MG63 (cell line): Measurements from ENCODE around the gene TRAF1. TPM values are rescaled to one million over a fixed set of nuclear protein-coding genes. Genes with fewer than 3 reads are reported as not detected.

Experiments
- DNase-seq: peaks from one replicate; pipeline ENCODE4 v3.0.0-alpha.2; 2020
- H3K27me3 ChIP-seq: fragments of 250-450 bp; sonication (Bioruptor Pico); 2 replicates; pipeline ENCODE4 v1.5.1; 2020; ENCODE audit warnings: mild to moderate bottlenecking, moderate library complexity
- H3K36me3 ChIP-seq: fragments of 250-450 bp; sonication (Bioruptor Pico); 2 replicates; pipeline ENCODE4 v1.5.1; 2020; ENCODE audit warnings: mild to moderate bottlenecking, moderate library complexity
- H3K4me3 ChIP-seq: fragments of 250-450 bp; sonication (Bioruptor Pico); 2 replicates; pipeline ENCODE4 v1.5.1; 2020; ENCODE audit warnings: mild to moderate bottlenecking, moderate library complexity
- H3K9me3 ChIP-seq: fragments of 250-450 bp; sonication (Bioruptor Pico); 2 replicates; pipeline ENCODE4 v1.5.1; 2020; ENCODE audit warnings: mild to moderate bottlenecking, moderate library complexity
- total RNA-seq: library from RNA; depleted of rRNA; stranded (reverse); fragments of >200 nt; shearing (Covaris generic); gene quantifications from 2 replicates; pipeline ENCODE4 v1.2.3, GENCODE V29; 2014; ENCODE audit warnings: low replicate concordance

The TRAF1 gene
- total RNA-seq, 1 experiment from 2014 or later = 0.79 TPM

- no peaks in the 10 kb centered on the region for H3K9me3 ChIP-seq
- no peaks in the 10 kb centered on the region for H3K36me3 ChIP-seq
- no peaks in the 10 kb centered on the region for H3K27me3 ChIP-seq
- no peak for DNase-seq
- peak overlapping the region; percentile 36 for H3K4me3 ChIP-seq
These were observed 2.7 kb upstream of the TRAF1 start for GRCh38 chr9:120929229-120929791.

DNA sequence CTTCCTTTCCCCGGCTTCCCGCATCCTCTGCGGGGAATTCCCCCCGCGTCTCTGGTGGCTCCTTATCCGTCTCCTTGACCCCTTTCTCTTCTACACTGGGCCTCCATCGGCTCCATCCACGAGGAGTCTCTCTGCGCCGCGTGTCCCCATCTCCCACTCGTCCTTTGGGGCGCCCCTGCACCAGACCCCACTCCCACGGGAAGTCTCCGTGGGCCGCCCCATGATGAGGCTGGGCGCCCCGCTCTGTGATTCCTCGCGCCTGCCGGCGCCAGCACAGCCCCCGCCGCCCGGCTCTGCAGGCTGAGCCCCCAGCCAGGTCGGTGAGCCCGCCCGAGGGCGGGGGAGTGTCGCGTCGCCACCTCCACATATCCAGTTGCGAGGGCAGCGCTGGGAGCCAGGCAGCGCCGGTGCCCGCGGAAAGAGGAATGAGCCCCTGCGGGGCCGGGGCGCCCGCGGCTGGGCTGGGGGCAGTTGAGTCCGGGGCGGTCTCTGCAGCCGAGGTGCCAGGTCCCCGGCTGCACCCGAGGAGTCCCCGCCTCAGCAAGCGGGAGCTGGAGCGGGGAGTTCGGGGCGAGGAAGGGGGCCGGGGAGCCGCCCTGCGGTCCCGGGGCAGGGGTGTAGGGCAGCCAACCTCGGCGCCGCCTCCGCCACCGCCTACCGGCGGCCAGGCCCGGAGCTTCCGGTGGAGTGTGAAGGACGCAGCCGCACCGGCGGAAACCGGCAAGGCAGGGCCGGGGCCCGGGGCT lies 2.1 kb upstream of the TRAF1 start:
- Histone ChIP-seq H3K27me3 (no peaks in the 10 kb centered on the region), H3K9me3 (no peaks in the 10 kb centered on the region), H3K4me3 (peak overlapping the region; percentile 36), H3K36me3 (no peaks in the 10 kb centered on the region)
- peak; percentile 63 for DNase-seq

- no peaks in the 10 kb centered on the region for H3K36me3 ChIP-seq
- H3K27me3 ChIP-seq = no peaks in the 10 kb centered on the region
- no peaks in the 10 kb centered on the region for H3K9me3 ChIP-seq
- no peak overlapping the region for H3K4me3 ChIP-seq
- DNase-seq = no peak
These were observed 1.5 kb upstream of the TRAF1 start for GRCh38 chr9:120928015-120928482.

- DNase-seq = no peak
These were observed 846 bp upstream of the TRAF1 start for GRCh38 chr9:120927269-120928014.

GRCh38 chr9:120925535-120926396 lies 830 bp downstream of the TRAF1 start:
- no peaks in the 10 kb centered on the region for H3K36me3 ChIP-seq
- H3K9me3 ChIP-seq = no peaks in the 10 kb centered on the region
- H3K27me3 ChIP-seq = no peaks in the 10 kb centered on the region
- DNase-seq = peak; percentile 65
- H3K4me3 ChIP-seq = no peak overlapping the region

More at GRCh38 chr9:120927269-120928014, 846 bp upstream of the TRAF1 start:
- no peaks in the 10 kb centered on the region for H3K27me3 ChIP-seq
- H3K36me3 ChIP-seq = no peaks in the 10 kb centered on the region
- H3K9me3 ChIP-seq = no peaks in the 10 kb centered on the region
- no peak overlapping the region for H3K4me3 ChIP-seq

- no peak for DNase-seq
These were observed 1.7 kb downstream of the TRAF1 start for GRCh38 chr9:120924698-120925534.

DNA sequence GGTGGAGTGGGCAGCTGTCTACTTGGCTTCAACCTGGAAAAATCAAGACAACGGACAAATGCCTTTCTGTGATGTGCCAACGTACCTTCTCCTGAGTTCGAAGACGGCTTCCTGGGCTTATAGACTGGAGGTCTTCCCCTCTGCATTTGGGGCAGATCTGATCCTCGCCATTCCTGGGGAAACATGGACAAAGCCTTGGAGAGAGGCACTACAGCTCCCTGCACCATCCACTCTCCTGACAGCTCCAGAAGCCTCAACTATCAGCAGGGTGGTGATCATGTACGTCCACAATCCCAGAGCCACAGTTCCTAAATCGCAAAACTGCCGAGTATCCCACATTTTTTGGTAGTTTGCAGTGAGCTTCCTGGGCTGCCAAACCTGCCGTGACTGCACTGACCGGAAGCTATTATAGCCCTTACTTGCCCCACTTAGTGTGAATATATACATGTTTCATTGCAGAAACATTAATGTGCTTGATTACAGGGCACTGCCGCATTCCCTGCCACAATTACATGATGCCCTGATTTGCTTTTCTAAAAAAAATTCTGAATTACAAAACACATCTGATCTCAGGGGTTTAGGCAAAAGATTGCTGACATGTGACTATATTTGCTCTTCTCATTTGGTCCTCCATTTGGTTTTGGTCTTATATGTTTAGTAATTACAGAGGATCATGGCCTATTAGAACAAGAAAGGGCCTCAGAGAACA lies 2.8 kb downstream of the TRAF1 start:
- H3K36me3 ChIP-seq = no peaks in the 10 kb centered on the region
- no peaks in the 10 kb centered on the region for H3K9me3 ChIP-seq
- DNase-seq = no peak
- no peaks in the 10 kb centered on the region for H3K27me3 ChIP-seq
- H3K4me3 ChIP-seq = no peak overlapping the region

More at GRCh38 chr9:120924698-120925534, 1.7 kb downstream of the TRAF1 start:
- Histone ChIP-seq H3K4me3 (no peak overlapping the region), H3K36me3 (no peaks in the 10 kb centered on the region), H3K9me3 (no peaks in the 10 kb centered on the region), H3K27me3 (no peaks in the 10 kb centered on the region)

- H3K27me3 ChIP-seq = no peaks in the 10 kb centered on the region
- no peaks in the 10 kb centered on the region for H3K36me3 ChIP-seq
- no peaks in the 10 kb centered on the region for H3K9me3 ChIP-seq
- no peak overlapping the region for H3K4me3 ChIP-seq
- DNase-seq = no peak
These were observed 4.0 kb downstream of the TRAF1 start for GRCh38 chr9:120922404-120923195.

- DNase-seq = no peak
- Histone ChIP-seq H3K9me3 (no peaks in the 10 kb centered on the region), H3K36me3 (no peaks in the 10 kb centered on the region), H3K4me3 (no peak overlapping the region), H3K27me3 (no peaks in the 10 kb centered on the region)
These were observed 4.9 kb downstream of the TRAF1 start for GRCh38 chr9:120921661-120922181.

- no peak overlapping the region for H3K4me3 ChIP-seq
- DNase-seq = no peak
- H3K27me3 ChIP-seq = no peaks in the 10 kb centered on the region
- no peaks in the 10 kb centered on the region for H3K36me3 ChIP-seq
- H3K9me3 ChIP-seq = no peaks in the 10 kb centered on the region
These were observed 5.8 kb downstream of the TRAF1 start for GRCh38 chr9:120920806-120921178.

- DNase-seq = no peak
- Histone ChIP-seq H3K4me3 (no peak overlapping the region), H3K36me3 (no peaks in the 10 kb centered on the region), H3K27me3 (no peaks in the 10 kb centered on the region), H3K9me3 (no peaks in the 10 kb centered on the region)
These were observed 6.5 kb downstream of the TRAF1 start for GRCh38 chr9:120919843-120920805.

DNA sequence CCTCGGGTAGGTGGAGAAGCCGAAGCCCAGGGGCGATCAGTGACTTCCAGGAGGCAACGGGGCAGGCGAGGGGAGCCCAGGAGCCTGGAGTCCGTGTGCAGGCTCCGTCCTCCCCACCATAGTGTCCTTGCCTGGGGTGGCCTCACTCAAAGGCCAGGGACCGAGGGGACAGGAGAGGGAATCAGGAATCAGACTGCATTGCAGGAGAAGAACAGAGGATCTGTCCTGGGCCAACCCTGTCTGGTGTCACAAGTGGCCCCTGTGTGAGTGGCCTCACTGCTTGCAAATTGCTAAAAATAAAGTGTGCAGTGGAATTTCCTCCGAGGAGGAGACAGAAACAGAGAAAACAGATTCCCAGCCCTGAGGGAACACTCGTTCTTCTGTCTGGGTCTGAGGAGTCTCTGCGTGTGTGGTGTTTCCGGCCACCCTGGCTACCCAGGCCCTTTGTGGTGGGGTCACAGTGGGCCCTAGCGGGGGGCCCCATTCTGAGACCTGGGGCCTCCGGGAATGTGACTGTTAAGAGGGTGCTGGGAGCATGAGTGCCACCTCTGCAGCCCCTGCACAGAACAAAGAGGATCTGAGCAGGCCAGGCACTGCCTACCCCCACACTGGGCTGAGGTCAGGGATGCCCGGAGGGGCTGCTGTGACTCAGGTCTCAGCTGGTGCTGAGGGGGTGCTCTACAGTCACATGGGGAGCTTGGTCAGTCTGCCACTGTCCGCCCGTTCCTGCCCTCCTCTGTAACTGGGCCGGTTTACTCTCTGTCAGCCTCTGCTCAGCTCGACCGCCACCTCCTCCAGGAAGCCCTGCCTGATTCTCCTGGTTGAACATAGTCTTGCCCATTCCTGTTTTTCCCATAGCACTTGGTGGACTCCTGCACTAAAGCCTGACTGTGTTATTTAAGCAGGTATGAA lies 7.4 kb downstream of the TRAF1 start:
- no peaks in the 10 kb centered on the region for H3K27me3 ChIP-seq
- no peaks in the 10 kb centered on the region for H3K9me3 ChIP-seq
- no peak overlapping the region for H3K4me3 ChIP-seq
- no peaks in the 10 kb centered on the region for H3K36me3 ChIP-seq
- no peak for DNase-seq
